RWPE2 (cell line): ENCODE measurements around the gene NMNAT2.
"Not testable (repeated sequence)": the region's sequence is repeated elsewhere in the genome, so short reads cannot be mapped to it uniquely, and the experiment has no call there.

Source experiments
- ATAC-seq: fragments of 200-7000 bp; cut with Tn5 transposase; 3 replicates; pipeline ENCODE4 v1.9.1; 2021; ENCODE audit warnings: low read depth
- DNase-seq: peaks from one replicate; pipeline ENCODE4 v3.0.0-alpha.2; 2020; ENCODE audit warnings: low spot score
- H3K27ac ChIP-seq: fragments of 450-650 bp; 2 replicates; pipeline ENCODE4 v1.5.1; 2017; ENCODE audit warnings: mild to moderate bottlenecking; ENCODE audit not compliant: poor library complexity, severe bottlenecking
- H3K27me3 ChIP-seq: fragments of 250-450 bp; sonication (Bioruptor Pico); 2 replicates; pipeline ENCODE4 v1.5.1; 2021; ENCODE audit warnings: mild to moderate bottlenecking, moderate library complexity; ENCODE audit not compliant: insufficient read depth, poor library complexity, severe bottlenecking
- H3K36me3 ChIP-seq: fragments of 250-450 bp; sonication (Bioruptor Pico); 2 replicates; pipeline ENCODE4 v1.5.1; 2020; ENCODE audit warnings: low read depth, mild to moderate bottlenecking, moderate library complexity
- H3K4me1 ChIP-seq: fragments of 250-450 bp; sonication (Bioruptor Pico); 2 replicates; pipeline ENCODE4 v1.5.1; 2021; ENCODE audit warnings: mild to moderate bottlenecking, moderate library complexity; ENCODE audit not compliant: insufficient read depth, poor library complexity, severe bottlenecking
- H3K4me3 ChIP-seq: fragments of 250-450 bp; sonication (Bioruptor Pico); 2 replicates; pipeline ENCODE4 v1.5.1; 2021; ENCODE audit warnings: mild to moderate bottlenecking, moderate library complexity; ENCODE audit not compliant: severe bottlenecking
- H3K9me3 ChIP-seq: fragments of 250-450 bp; sonication (Bioruptor Pico); 2 replicates; pipeline ENCODE4 v1.5.1; 2021; ENCODE audit warnings: mild to moderate bottlenecking, moderate library complexity; ENCODE audit not compliant: severe bottlenecking
- TF ChIP-seq, protein P1 (sequence below): fragments of 450-650 bp; IDR thresholded peaks from one replicate; pipeline ENCODE4 v1.5.1; 2017; ENCODE audit warnings: mild to moderate bottlenecking, moderate library complexity; ENCODE audit not compliant: poor library complexity, severe bottlenecking

Gene NMNAT2

GRCh38 chr1:183245357-183245756 lies 172.8 kb downstream of the NMNAT2 start:
- H3K9me3 ChIP-seq, result no peaks in the 10 kb centered on the region

DNA sequence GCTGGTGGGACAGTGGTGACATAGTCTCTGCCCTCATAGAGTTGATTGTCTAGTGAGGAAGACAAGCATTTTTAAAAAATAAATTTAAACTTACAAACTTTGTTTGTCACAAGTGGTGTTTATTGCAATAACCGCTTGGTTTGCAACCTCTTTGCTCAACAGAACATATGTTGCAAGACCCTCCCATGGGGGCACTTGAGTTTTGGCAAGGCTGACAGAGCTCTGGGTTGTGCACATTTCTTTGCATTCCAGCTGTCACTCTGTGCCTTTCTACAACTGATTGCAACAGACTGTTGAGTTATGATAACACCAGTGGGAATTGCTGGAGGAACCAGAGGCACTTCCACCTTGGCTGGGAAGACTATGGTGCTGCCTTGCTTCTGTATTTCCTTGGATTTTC lies 173.7 kb downstream of the NMNAT2 start:
- Histone ChIP-seq H3K4me3 (no peak overlapping the region), H3K4me1 (peaks cover 16% of the 10 kb centered on the region), H3K36me3 (peaks cover 56% of the 10 kb centered on the region), H3K27ac (peak overlapping the region; percentile 61), H3K27me3 (no peaks in the 10 kb centered on the region), H3K9me3 (no peaks in the 10 kb centered on the region)
- ATAC-seq (no peak), DNase-seq (no peak)
- TF ChIP-seq, protein P1, sequence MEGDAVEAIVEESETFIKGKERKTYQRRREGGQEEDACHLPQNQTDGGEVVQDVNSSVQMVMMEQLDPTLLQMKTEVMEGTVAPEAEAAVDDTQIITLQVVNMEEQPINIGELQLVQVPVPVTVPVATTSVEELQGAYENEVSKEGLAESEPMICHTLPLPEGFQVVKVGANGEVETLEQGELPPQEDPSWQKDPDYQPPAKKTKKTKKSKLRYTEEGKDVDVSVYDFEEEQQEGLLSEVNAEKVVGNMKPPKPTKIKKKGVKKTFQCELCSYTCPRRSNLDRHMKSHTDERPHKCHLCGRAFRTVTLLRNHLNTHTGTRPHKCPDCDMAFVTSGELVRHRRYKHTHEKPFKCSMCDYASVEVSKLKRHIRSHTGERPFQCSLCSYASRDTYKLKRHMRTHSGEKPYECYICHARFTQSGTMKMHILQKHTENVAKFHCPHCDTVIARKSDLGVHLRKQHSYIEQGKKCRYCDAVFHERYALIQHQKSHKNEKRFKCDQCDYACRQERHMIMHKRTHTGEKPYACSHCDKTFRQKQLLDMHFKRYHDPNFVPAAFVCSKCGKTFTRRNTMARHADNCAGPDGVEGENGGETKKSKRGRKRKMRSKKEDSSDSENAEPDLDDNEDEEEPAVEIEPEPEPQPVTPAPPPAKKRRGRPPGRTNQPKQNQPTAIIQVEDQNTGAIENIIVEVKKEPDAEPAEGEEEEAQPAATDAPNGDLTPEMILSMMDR, result no peak

More at GRCh38 chr1:183245357-183245756, 172.8 kb downstream of the NMNAT2 start:
- Histone ChIP-seq H3K36me3 (peaks cover 47% of the 10 kb centered on the region), H3K27me3 (no peaks in the 10 kb centered on the region), H3K4me1 (peaks cover 17% of the 10 kb centered on the region), H3K27ac (peak overlapping the region; percentile 61), H3K4me3 (no peak overlapping the region)
- DNase-seq (no peak), ATAC-seq (no peak)
- TF ChIP-seq, protein P1, result no peak

DNA sequence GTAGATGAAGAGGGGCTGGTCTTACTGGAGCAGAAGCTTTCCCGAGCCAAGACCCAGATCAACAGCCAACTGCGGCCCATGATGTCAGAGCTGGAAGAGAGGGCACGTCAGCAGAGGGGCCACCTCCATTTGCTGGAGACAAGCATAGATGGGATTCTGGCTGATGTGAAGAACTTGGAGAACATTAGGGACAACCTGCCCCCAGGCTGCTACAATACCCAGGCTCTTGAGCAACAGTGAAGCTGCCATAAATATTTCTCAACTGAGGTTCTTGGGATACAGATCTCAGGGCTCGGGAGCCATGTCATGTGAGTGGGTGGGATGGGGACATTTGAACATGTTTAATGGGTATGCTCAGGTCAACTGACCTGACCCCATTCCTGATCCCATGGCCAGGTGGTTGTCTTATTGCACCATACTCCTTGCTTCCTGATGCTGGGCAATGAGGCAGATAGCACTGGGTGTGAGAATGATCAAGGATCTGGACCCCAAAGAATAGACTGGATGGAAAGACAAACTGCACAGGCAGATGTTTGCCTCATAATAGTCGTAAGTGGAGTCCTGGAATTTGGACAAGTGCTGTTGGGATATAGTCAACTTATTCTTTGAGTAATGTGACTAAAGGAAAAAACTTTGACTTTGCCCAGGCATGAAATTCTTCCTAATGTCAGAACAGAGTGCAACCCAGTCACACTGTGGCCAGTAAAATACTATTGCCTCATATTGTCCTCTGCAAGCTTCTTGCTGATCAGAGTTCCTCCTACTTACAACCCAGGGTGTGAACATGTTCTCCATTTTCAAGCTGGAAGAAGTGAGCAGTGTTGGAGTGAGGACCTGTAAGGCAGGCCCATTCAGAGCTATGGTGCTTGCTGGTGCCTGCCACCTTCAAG lies 174.8 kb downstream of the NMNAT2 start:
- peaks cover 8% of the 10 kb centered on the region for H3K4me1 ChIP-seq
- DNase-seq (no peak), ATAC-seq (no peak)
- TF ChIP-seq, protein P1, result no peak
- H3K36me3 ChIP-seq, result peaks cover 67% of the 10 kb centered on the region
- peak overlapping the region; percentile 12 for H3K27ac ChIP-seq
- H3K4me3 ChIP-seq, result no peak overlapping the region
- H3K9me3 ChIP-seq, result no peaks in the 10 kb centered on the region
- no peaks in the 10 kb centered on the region for H3K27me3 ChIP-seq

DNA sequence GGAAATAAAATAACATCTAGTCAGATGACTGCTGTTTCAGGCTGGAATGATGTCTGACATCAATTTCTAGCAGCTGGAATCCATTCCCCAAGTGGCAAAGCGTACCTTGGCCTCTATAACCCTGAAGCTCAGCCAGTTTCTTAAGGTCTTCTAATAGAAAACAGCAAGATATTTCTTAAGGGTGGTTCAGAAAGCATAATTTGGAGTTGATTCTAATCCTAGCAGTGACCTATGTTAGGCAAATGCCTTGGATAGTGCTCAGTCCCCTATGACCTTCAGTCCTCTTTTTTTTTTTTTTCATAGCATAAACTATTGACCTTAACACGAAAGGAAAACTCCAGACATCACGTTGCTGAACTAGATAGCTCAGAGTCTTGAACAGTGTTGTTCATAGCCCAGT lies 175.6 kb downstream of the NMNAT2 start:
- Histone ChIP-seq H3K9me3 (no peaks in the 10 kb centered on the region), H3K4me1 (peaks cover 7% of the 10 kb centered on the region), H3K4me3 (no peak overlapping the region), H3K27me3 (no peaks in the 10 kb centered on the region), H3K36me3 (peaks cover 75% of the 10 kb centered on the region), H3K27ac (peak overlapping the region; percentile 14)
- DNase-seq (no peak), ATAC-seq (no peak)
- TF ChIP-seq, protein P1, result no peak

DNA sequence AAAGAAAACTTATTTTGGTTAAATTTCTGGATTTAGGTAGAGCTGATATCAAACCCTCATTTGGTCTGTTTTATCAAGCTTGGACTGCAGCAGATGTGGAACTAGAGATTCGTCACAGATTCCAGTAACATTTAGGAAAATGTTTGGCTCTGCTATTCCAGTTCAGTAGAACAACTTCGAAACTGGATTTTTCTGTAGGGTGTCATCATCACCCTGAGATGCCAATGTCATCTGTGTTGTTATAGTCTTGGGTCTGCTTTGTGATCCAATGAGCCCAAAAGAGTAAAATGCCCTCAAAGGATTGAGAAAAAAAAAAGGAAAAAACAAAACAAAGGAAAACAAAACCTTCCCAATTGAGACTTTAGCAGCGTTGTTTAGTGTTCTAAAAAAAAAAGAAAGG lies 176.7 kb downstream of the NMNAT2 start:
- Histone ChIP-seq H3K36me3 (peaks cover 86% of the 10 kb centered on the region), H3K27me3 (no peaks in the 10 kb centered on the region)

DNA sequence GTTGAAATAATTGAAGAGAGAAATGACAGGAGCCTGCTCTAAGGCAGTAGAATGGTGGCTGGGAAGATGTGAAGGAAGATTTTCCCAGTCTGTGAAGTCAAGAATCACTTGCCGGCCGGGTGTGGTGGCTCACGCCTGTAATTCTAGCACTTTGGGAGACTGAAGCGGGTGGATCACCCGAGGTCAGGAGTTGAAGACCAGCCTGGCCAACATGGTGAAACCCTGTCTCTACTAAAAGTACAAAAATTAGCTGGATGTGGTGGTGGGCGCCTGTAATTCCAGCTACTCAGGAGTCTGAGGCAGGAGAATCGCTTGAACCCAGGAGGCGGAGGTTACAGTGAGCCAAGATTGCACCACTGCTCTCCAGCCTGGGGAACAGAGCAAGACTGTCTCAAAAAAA lies 177.3 kb downstream of the NMNAT2 start:
- H3K27me3 ChIP-seq, H3K4me1 ChIP-seq, H3K4me3 ChIP-seq, ATAC-seq, H3K9me3 ChIP-seq, DNase-seq: not testable (repeated sequence)
- H3K36me3 ChIP-seq, result peaks cover 92% of the 10 kb centered on the region
- H3K27ac ChIP-seq, result peak overlapping the region; percentile 14

More for the DNA sequence above, 176.7 kb downstream of the NMNAT2 start:
- TF ChIP-seq, protein P1, result no peak
- H3K4me1 ChIP-seq, result peaks cover 6% of the 10 kb centered on the region
- no peak for ATAC-seq
- H3K4me3 ChIP-seq, result no peak overlapping the region
- peak overlapping the region; percentile 14 for H3K27ac ChIP-seq
- DNase-seq, result no peak
- H3K9me3 ChIP-seq, result no peaks in the 10 kb centered on the region
